Breast epithelium (tissue), 4 donors: Measurements from ENCODE around the gene MAP2K4. TPM values are rescaled to one million over a fixed set of nuclear protein-coding genes. Genes with fewer than 3 reads are reported as not detected.

Experiments used
- DNase-seq, 2 donors: peaks; one replicate each; pipeline ENCODE4 v3.0.0-alpha.2; 2019; ENCODE audit warnings: low spot score in 2 of 2
- H3K27ac ChIP-seq, 2 donors: fragments of 200-600 bp; sonication (generic) in 1 of 2; one replicate each; pipeline ENCODE4 v1.5.1; 2016 to 2019; ENCODE audit warnings: mild to moderate bottlenecking in 1 of 2
- H3K27me3 ChIP-seq, 2 donors: fragments of 200-600 bp; sonication (generic) in 1 of 2; one replicate each; pipeline versions ENCODE4 v1.5.1 to v1.6.0; 2017 to 2019; ENCODE audit warnings: control low read depth in 1 of 2, mild to moderate bottlenecking in 1 of 2
- H3K36me3 ChIP-seq: fragments of 200-600 bp; one replicate; pipeline ENCODE4 v1.5.1; 2019
- H3K4me1 ChIP-seq, 2 donors: fragments of 200-600 bp; sonication (generic); one replicate each; pipeline ENCODE4 v1.5.1; 2016 to 2019; ENCODE audit warnings: control low read depth in 1 of 2
- H3K4me3 ChIP-seq, 3 donors: fragments of 200-600 bp; sonication (generic); 1 replicate in 2 of 3; 2 replicates in 1 of 3; pipeline ENCODE4 v1.5.1; 2016 to 2019; ENCODE audit warnings: mild to moderate bottlenecking in 3 of 3, moderate library complexity in 2 of 3
- H3K9me3 ChIP-seq, 2 donors: fragments of 200-600 bp; sonication (generic) in 1 of 2; one replicate each; pipeline ENCODE4 v1.5.1; 2016 to 2019; ENCODE audit warnings: control low read depth in 1 of 2
- CTCF ChIP-seq, 3 donors: fragments of 450-650 bp; IDR thresholded peaks; one replicate each; pipeline ENCODE4 v1.5.1; 2016 to 2017; ENCODE audit warnings: antibody characterized with exemption in 3 of 3, mild to moderate bottlenecking in 3 of 3, moderate library complexity in 3 of 3
- POLR2A ChIP-seq: fragments of 450-650 bp; IDR thresholded peaks from one replicate; pipeline ENCODE4 v1.6.1; 2016; ENCODE audit warnings: antibody characterized with exemption, mild to moderate bottlenecking, moderate library complexity
- POLR2AphosphoS5 ChIP-seq, 3 donors: sonication (generic); formaldehyde crosslinking; IDR thresholded peaks; one replicate each; pipeline ENCODE4 v1.6.1; 2017; ENCODE audit warnings: antibody characterized with exemption in 3 of 3
- intact Hi-C: fragments of 100-400 bp; cut with DNase I; formaldehyde crosslinking; loops from one replicate; pipeline ENCODE4 v1.15.1; 2023; ENCODE audit warnings: low total_unique reads
- total RNA-seq, 3 donors: library from RNA; depleted of rRNA; stranded (reverse); fragments of >200 nt; gene quantifications; one replicate each; pipeline ENCODE4 v1.1.0, GENCODE V29; 2016

Gene MAP2K4
- total RNA-seq, 3 donors from 2014 or later = 23.2 to 47.6 (median 38.7) TPM

- no peaks in the 10 kb centered on the region for H3K4me1 ChIP-seq
- intact Hi-C loops = no loop called here
- H3K36me3 ChIP-seq = no peaks in the 10 kb centered on the region
- H3K4me3 ChIP-seq = no peak overlapping the region
- DNase-seq = no peak
- H3K27ac ChIP-seq = no peak overlapping the region
- no peaks in the 10 kb centered on the region for H3K9me3 ChIP-seq
- no peaks in the 10 kb centered on the region for H3K27me3 ChIP-seq
- TF ChIP-seq CTCF (IDR thresholded peaks at IDR 0.05) = no peak
- TF ChIP-seq POLR2A = no peak
- no peak for TF ChIP-seq POLR2AphosphoS5 (IDR thresholded peaks at IDR 0.05)
Observed at GRCh38 chr17:11986179-11986941, 34.3 kb upstream of the MAP2K4 start.

DNA sequence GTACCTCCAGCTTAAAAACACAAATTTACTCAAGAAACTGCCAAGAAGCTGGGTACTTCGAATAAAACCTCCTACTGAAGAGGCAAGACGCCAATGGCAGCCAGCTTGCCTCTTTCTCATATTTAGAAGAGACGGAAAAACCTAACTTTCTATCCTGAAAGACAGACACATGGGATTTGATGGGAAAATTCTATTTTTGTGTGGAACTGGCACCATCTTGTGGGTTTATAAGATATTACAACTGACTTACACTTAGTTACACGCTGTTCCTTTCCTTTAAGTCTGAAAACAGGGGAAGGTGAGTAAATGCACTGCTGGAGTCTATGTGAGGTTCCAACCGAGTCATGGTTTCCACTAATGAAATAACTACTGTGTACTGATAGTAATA lies 33.7 kb upstream of the MAP2K4 start:
- H3K36me3 ChIP-seq = no peaks in the 10 kb centered on the region
- no peaks in the 10 kb centered on the region for H3K4me1 ChIP-seq
- DNase-seq = no peak
- no peaks in the 10 kb centered on the region for H3K27me3 ChIP-seq
- intact Hi-C loops = no loop called here
- H3K4me3 ChIP-seq = no peak overlapping the region
- TF ChIP-seq POLR2A (no peak), CTCF (IDR thresholded peaks at IDR 0.05) (peak in 2 of 3 donors; percentile 36 to 57)
- no peaks in the 10 kb centered on the region for H3K9me3 ChIP-seq
- no peak overlapping the region for H3K27ac ChIP-seq

DNA sequence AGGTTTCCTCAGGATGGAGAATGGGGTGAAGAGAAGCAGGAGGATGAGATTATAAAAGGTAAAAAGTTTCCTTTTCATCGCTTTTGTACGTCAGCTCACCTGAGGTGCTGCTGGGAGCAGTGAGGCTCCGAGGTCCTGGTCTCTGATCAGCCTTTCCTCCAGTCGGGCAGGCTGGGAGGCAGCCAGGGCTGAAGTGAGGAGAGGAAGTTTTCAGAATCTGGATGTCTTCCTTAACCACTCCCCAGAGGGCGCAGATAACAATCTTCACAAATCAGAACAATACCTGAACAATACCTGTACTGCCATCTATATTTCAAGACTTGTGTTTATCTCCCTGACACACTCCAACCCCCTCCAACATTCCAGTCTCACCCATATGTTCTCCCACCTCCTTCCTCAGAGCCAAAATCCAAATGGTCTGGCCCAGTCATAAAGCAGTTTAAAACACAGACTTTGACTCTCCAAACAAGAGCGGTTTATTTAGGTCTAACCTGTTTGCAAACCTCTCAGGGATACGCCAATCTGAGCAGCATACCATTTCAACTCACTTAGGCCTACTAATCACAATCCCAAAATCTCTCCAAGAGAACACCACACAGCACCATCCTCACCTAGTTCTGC lies 30.2 kb upstream of the MAP2K4 start:
- Histone ChIP-seq H3K27ac (no peak overlapping the region), H3K4me1 (no peaks in the 10 kb centered on the region), H3K9me3 (no peaks in the 10 kb centered on the region), H3K27me3 (no peaks in the 10 kb centered on the region), H3K36me3 (no peaks in the 10 kb centered on the region), H3K4me3 (no peak overlapping the region)
- no peak for DNase-seq
- no peak for TF ChIP-seq POLR2A
- no peak for TF ChIP-seq POLR2AphosphoS5 (IDR thresholded peaks at IDR 0.05)
- TF ChIP-seq CTCF (IDR thresholded peaks at IDR 0.05) = no peak
- intact Hi-C loops = no loop called here

DNA sequence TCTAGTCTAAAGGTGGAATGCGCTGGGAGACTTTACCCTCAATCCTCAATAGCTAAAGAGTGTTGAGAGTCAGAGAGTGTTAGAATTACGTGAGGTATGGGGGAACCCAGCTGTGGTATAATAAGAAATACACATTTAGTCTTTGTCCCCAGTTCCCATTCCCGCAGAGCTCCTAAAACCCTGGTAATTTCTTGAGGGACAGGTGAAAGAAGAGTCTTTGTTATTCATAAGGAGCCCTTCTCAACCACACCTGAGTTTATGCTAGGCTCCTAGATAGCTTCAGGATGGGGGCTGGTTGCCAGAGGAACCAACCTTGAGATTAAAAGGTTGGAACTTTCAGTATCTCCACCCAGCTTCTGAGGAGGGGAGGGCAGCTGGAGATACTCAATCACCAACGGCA lies 29.2 kb upstream of the MAP2K4 start:
- Histone ChIP-seq H3K27ac (no peak overlapping the region), H3K36me3 (no peaks in the 10 kb centered on the region), H3K27me3 (no peaks in the 10 kb centered on the region), H3K4me1 (no peaks in the 10 kb centered on the region), H3K4me3 (no peak overlapping the region), H3K9me3 (no peaks in the 10 kb centered on the region)
- intact Hi-C loops = no loop called here
- DNase-seq = no peak
- TF ChIP-seq POLR2AphosphoS5 (IDR thresholded peaks at IDR 0.05) (no peak), POLR2A (no peak), CTCF (IDR thresholded peaks at IDR 0.05) (no peak)

- no peaks in the 10 kb centered on the region for H3K36me3 ChIP-seq
- no peaks in the 10 kb centered on the region for H3K9me3 ChIP-seq
- H3K27me3 ChIP-seq = no peaks in the 10 kb centered on the region
- intact Hi-C loops = no loop called here
- peak overlapping the region; percentile 86 to 92 for H3K27ac ChIP-seq
- H3K4me3 ChIP-seq = peak overlapping the region; percentile 89 to 93 (median 92)
- DNase-seq = no peak
- peak in 2 of 3 donors; percentile 19 to 21 for TF ChIP-seq CTCF (IDR thresholded peaks at IDR 0.05)
- TF ChIP-seq POLR2AphosphoS5 (IDR thresholded peaks at IDR 0.05) = no peak
- no peaks in the 10 kb centered on the region for H3K4me1 ChIP-seq
Observed at GRCh38 chr17:11996722-11997146, 23.9 kb upstream of the MAP2K4 start.
